Peyer's patch (tissue), 4 donors: ENCODE results near the gene UTP14A. TPM values are rescaled to one million over a fixed set of nuclear protein-coding genes. Genes with fewer than 3 reads are reported as not detected.

Experiments used
- DNase-seq, 3 donors: peaks; one replicate each; pipeline ENCODE4 v3.0.0-alpha.2; 2017 to 2019
- H3K27ac ChIP-seq, 4 donors: fragments of 200-600 bp; sonication (generic); one replicate each; pipeline ENCODE4 v1.5.1; 2016 to 2019
- H3K27me3 ChIP-seq, 2 donors: fragments of 200-600 bp; sonication (generic); one replicate each; pipeline ENCODE4 v1.5.1; 2019
- H3K36me3 ChIP-seq, 3 donors: fragments of 200-600 bp; sonication (generic); one replicate each; pipeline ENCODE4 v1.5.1; 2016 to 2019
- H3K4me1 ChIP-seq, 4 donors: fragments of 200-600 bp; sonication (generic); one replicate each; pipeline ENCODE4 v1.5.1; 2016 to 2019
- H3K4me3 ChIP-seq, 4 donors: fragments of 200-600 bp; sonication (generic); 1 replicate in 3 of 4; 2 replicates in 1 of 4; pipeline ENCODE4 v1.5.1; 2016 to 2019; ENCODE audit warnings: mild to moderate bottlenecking in 1 of 4
- H3K9me3 ChIP-seq, 4 donors: fragments of 200-600 bp; sonication (generic); one replicate each; pipeline ENCODE4 v1.5.1; 2016 to 2019; ENCODE audit warnings: mild to moderate bottlenecking in 1 of 4
- CTCF ChIP-seq, 6 experiments: fragments of 450-650 bp in 4 of 6; fragments of 200-600 bp in 2 of 6; sonication (generic) in 1 of 6; IDR thresholded peaks; one replicate each; pipeline ENCODE4 v1.5.1; 2017 to 2019; ENCODE audit warnings: antibody characterized with exemption in 6 of 6, mild to moderate bottlenecking in 3 of 6, moderate library complexity in 1 of 6
- POLR2A ChIP-seq, 2 donors: fragments of 450-650 bp; IDR thresholded peaks; one replicate each; pipeline ENCODE4 v1.5.1; 2017; ENCODE audit warnings: antibody characterized with exemption in 2 of 2, mild to moderate bottlenecking in 2 of 2, moderate library complexity in 2 of 2
- total RNA-seq, 4 donors: library from RNA; depleted of rRNA; stranded (reverse); fragments of >200 nt; gene quantifications; one replicate each; pipeline ENCODE4 v1.1.0, GENCODE V29; 2016

Gene UTP14A
- total RNA-seq, 4 donors from 2014 or later = 8.6 to 46.2 (median 11.2) TPM

GRCh38 chrX:129963729-129964128 lies 57.8 kb downstream of the UTP14A start:
- Histone ChIP-seq H3K36me3 (no peaks in the 10 kb centered on the region), H3K4me1 (peaks cover 0 to 3% (median 0%) of the 10 kb centered on the region in 4 donors), H3K27me3 (no peaks in the 10 kb centered on the region), H3K27ac (no peak overlapping the region), H3K9me3 (peaks cover 0 to 3% (median 0%) of the 10 kb centered on the region in 4 donors), H3K4me3 (no peak overlapping the region)
- no peak for DNase-seq
- TF ChIP-seq CTCF (IDR thresholded peaks at IDR 0.05) = no peak
- TF ChIP-seq POLR2A (IDR thresholded peaks at IDR 0.05) = no peak

- Histone ChIP-seq H3K9me3 (no peaks in the 10 kb centered on the region), H3K4me3 (no peak overlapping the region), H3K4me1 (peaks cover 0 to 3% (median 0%) of the 10 kb centered on the region in 4 donors), H3K36me3 (no peaks in the 10 kb centered on the region), H3K27ac (no peak overlapping the region), H3K27me3 (no peaks in the 10 kb centered on the region)
- no peak for DNase-seq
- TF ChIP-seq CTCF (IDR thresholded peaks at IDR 0.05) = no peak
- no peak for TF ChIP-seq POLR2A (IDR thresholded peaks at IDR 0.05)
These were observed 59.2 kb downstream of the UTP14A start for GRCh38 chrX:129965166-129965565.

- Histone ChIP-seq H3K4me3 (no peak overlapping the region), H3K27me3 (no peaks in the 10 kb centered on the region), H3K9me3 (no peaks in the 10 kb centered on the region), H3K36me3 (no peaks in the 10 kb centered on the region), H3K27ac (no peak overlapping the region), H3K4me1 (no peaks in the 10 kb centered on the region)
- no peak for TF ChIP-seq POLR2A (IDR thresholded peaks at IDR 0.05)
- no peak for TF ChIP-seq CTCF (IDR thresholded peaks at IDR 0.05)
- DNase-seq = no peak
These were observed 63.0 kb downstream of the UTP14A start for GRCh38 chrX:129968968-129969367.

GRCh38 chrX:129976441-129976840 lies 70.5 kb downstream of the UTP14A start:
- DNase-seq = no peak
- H3K9me3 ChIP-seq = no peaks in the 10 kb centered on the region
- no peak overlapping the region for H3K4me3 ChIP-seq
- H3K27ac ChIP-seq = no peak overlapping the region
- no peaks in the 10 kb centered on the region for H3K4me1 ChIP-seq
- no peaks in the 10 kb centered on the region for H3K27me3 ChIP-seq
- no peaks in the 10 kb centered on the region for H3K36me3 ChIP-seq
- no peak for TF ChIP-seq CTCF (IDR thresholded peaks at IDR 0.05)
- no peak for TF ChIP-seq POLR2A (IDR thresholded peaks at IDR 0.05)

Other genes starting within 250 kb of the UTP14A start
- 100 to 1,000 TPM in 3 of 4 donors, 1 to 10 TPM in 1; 5.8 to 875 (median 803) TPM for gene XPNPEP2, start 167.2 kb upstream of the UTP14A start, total RNA-seq
- 10 to 100 TPM in 1 of 4 donors, 1 to 10 TPM in 3; 2.2 to 45.4 (median 7.7) TPM for gene SASH3, start 126.2 kb upstream of the UTP14A start, total RNA-seq
- 10 to 100 TPM; 16.5 to 78.3 (median 60.6) TPM for gene ZDHHC9, start 62.3 kb upstream of the UTP14A start, total RNA-seq
- 10 to 100 TPM in 3 of 4 donors, 1 to 10 TPM in 1; 7.4 to 16.5 (median 11.5) TPM for gene BCORL1, start 76.5 kb downstream of the UTP14A start, total RNA-seq
- gene ELF4, start 204.3 kb downstream of the UTP14A start, total RNA-seq = 10 to 100 TPM; 17.3 to 47.3 (median 43.7) TPM